ENCODE measurements around the gene CCDC157. TPM values are rescaled to one million over a fixed set of nuclear protein-coding genes. Genes with fewer than 3 reads are reported as not detected.
"Not testable (repeated sequence)": the region's sequence is repeated elsewhere in the genome, so short reads cannot be mapped to it uniquely, and the experiment has no call there.

Gene CCDC157
- total RNA-seq, 2 donors from 2014 or later: 2.9 TPM; not detected in 1

DNA sequence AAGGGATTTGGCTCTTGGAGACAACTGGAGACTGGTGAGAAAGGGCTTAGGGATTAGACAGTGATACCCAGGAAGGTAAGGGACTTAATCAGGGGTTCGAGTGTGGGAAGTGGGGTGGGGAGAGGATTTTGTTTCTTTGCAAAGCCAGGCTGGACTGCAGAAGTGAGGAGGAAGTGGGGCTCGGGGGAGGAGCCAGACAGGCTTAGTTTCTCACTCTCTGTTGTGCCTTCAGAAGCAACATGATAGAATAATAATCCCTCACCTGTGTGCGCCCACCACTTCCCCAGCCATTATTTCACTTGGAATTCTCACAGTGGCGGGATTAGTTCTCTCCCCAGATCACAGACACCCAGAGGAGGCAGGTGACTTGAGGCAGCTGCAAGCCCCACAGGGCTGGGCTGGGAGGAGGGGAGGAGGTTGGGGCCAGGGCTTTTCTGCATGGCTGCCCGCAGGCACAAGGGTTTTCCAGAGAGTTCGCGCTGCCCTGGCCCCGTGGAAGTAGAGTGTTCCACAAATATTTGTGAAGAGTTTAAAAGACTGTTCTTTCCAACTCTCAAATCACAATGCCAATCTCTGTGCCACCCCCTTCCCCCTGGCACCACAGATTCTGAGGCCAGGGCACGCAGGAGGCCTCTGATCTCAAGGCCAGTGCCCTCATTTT, 36.0 kb downstream of the CCDC157 start:
- H3K36me3 Mint-ChIP-seq: no peaks in the 10 kb centered on the region
- ATAC-seq (no peak), DNase-seq (ENCODE audit: low spot score in 2 of 2) (no peak)
- no peak overlapping the region for H3K27ac Mint-ChIP-seq
- H3K9me3 Mint-ChIP-seq: no peaks in the 10 kb centered on the region

DNA sequence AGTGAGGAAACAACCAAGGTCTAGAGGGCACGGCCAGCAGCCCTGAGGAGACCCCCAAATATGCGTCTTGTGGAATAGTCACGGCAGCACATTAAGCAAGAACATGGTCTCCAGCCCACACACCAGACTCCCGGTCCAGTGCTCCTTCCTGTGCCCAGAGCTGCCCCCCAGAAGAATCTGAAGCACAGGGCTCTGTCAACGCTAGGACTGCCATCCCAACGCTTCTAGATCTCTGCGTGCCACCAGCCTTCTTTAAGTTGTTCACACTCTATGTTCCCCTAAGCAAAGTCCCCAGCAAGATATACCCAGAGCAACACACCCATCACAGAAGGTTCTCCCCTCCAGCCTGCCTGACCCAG, 36.5 kb downstream of the CCDC157 start:
- no peaks in the 10 kb centered on the region for H3K9me3 Mint-ChIP-seq
- ATAC-seq: no peak
- DNase-seq (ENCODE audit: low spot score in 2 of 2): no peak
- peak overlapping the region in 1 of 2 donors; percentile 59 for H3K27ac Mint-ChIP-seq
- no peaks in the 10 kb centered on the region for H3K36me3 Mint-ChIP-seq

GRCh38 chr22:30393885-30394284, 37.1 kb downstream of the CCDC157 start:
- Mint-ChIP-seq H3K27ac (peak overlapping the region; percentile 47 to 59), H3K36me3 (peaks cover 0 to 2% of the 10 kb centered on the region in 2 donors), H3K9me3 (no peaks in the 10 kb centered on the region)
- DNase-seq (ENCODE audit: low spot score in 2 of 2): no peak
- ATAC-seq: no peak

DNA sequence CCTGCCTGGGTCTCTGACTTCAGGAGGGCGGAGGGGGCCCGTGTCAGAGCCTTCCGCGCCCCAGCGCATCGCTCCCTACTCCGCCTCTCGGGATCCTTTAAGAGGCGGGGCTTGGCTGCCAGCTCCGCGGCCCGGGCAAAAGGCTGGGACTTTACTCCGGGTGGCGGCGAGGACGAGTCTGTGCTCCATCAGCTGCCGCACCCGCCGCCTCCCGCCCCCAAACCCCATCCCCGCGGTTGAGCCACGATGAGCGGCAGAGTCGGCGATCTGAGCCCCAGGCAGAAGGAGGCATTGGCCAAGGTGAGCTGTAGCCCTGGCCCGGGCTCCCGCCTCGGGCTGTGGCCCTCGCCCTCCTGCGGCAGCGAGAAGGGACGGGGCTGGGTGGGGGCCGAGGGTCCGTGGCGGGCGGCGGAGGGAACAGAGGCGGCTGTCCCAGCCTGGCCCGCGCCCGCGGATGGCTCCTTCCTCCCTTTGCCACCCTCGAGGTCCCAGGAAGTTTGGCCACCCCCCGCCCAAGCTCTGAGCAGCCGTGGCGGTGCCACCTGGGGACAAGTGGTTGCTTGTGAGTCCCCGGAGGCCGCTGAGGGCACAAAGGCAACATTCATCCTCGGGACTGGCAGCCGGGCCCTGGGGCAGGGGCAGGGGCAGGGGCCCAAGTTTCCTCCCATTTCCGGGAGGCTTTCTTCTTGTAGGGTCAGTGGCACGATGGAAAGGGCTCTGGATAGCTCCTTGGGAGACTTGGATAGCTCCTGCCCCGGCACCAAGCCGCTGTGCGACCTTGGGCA, 40.3 kb downstream of the CCDC157 start, which contains the start of gene SEC14L2:
Gene SEC14L2, plus strand, starts transcription at position 148 of the 785 bp plus-strand sequence. Its CDS starts 99 bp downstream, at position 247.
- Mint-ChIP-seq H3K36me3 (peaks cover 0 to 5% of the 10 kb centered on the region in 2 donors), H3K27ac (peak within 1 kb of the TSS; percentile 72 to 82), H3K9me3 (no peaks in the 10 kb centered on the region)
- ATAC-seq (peak; percentile 89 to 90), DNase-seq (ENCODE audit: low spot score in 2 of 2) (peak; percentile 73 to 76)

GRCh38 chr22:30397656-30398635, 41.1 kb downstream of the CCDC157 start:
- no peak for DNase-seq (ENCODE audit: low spot score in 2 of 2)
- Mint-ChIP-seq H3K27ac (peak overlapping the region; percentile 72 to 82), H3K9me3 (no peaks in the 10 kb centered on the region), H3K36me3 (peaks cover 0 to 5% of the 10 kb centered on the region in 2 donors)
- ATAC-seq: no peak

DNA sequence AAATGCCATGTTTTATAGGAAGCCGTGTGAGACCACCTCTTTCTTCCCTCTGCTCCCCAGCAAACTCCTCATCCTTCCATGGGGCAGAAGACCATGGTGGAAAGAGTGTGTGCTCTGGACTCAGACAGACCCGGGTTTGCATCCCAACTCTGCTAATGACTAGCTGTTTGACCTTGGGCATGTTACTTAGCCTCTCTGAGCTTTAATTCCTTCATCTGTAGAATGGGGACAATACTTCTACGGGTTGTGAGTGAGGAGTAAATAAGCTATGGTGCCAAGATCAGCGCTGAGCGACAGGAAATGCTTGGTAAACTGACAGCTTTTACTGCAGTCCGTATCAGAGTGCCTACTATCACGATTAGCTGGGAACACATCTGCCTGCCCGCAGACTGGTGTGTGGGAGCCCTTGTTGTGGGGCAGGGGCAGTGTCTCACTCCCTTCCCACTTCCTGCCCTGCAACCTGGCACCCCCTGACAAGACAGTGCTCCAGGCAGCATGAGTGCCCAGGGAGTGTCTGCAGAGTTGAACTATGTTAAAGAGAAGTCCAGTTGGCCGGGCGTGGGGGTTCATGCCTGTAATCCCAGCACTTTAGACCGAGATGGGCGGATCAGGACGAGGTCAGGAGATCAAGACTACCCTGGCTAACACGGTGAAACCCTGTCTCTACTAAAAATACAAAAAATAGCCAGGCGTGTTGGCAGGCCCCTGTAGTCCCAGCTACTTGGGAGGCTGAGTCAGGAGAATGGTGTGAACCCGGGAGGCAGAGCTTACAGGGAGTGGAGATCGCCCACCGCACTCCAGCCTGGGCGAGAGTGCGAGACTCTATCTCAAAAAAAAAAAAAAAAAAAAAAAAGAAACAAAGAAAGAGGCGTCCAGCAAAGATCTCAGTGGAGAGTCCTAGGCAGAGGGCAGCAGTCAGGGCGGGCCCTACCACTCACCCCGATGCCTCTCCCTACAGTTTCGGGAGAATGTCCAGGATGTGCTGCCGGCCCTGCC, 42.2 kb downstream of the CCDC157 start:
- Mint-ChIP-seq H3K36me3 (peaks cover 0 to 5% of the 10 kb centered on the region in 2 donors), H3K27ac (peak overlapping the region; percentile 30 to 65), H3K9me3 (no peaks in the 10 kb centered on the region)
- DNase-seq (ENCODE audit: low spot score in 2 of 2) (no peak), ATAC-seq (peak in 1 of 2 donors; percentile 24)

DNA sequence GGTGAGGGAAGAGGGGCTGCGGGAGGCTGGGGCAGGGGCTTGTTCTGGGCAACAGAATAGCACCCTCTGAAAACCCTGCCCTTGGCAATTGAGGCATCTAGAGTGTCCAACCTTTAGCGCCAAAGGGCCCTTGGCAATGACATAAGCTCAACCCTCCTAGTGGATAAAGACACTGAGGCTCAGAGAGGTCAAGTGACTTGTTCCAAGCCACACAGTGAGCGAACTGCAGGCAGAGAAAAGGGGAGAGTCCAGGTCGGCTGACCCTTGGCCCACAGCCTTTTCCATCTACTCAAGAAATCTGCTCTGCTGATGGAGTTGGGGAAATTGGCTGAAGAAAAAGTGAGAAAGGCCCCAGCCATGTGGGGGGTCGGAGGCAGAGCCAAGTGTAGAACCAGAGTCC, 42.9 kb downstream of the CCDC157 start:
- Mint-ChIP-seq H3K9me3 (no peaks in the 10 kb centered on the region), H3K36me3 (peaks cover 0 to 5% of the 10 kb centered on the region in 2 donors), H3K27ac (no peak overlapping the region)
- ATAC-seq (no peak), DNase-seq (ENCODE audit: low spot score in 2 of 2) (no peak)

GRCh38 chr22:30400159-30400558, 43.4 kb downstream of the CCDC157 start:
- H3K27ac Mint-ChIP-seq: no peak overlapping the region
- DNase-seq (ENCODE audit: low spot score in 2 of 2): no peak
- H3K36me3 Mint-ChIP-seq: peaks cover 0 to 5% of the 10 kb centered on the region in 2 donors
- ATAC-seq: no peak
- H3K9me3 Mint-ChIP-seq: no peaks in the 10 kb centered on the region

GRCh38 chr22:30401024-30401423, 44.2 kb downstream of the CCDC157 start:
- H3K27ac Mint-ChIP-seq; H3K36me3 Mint-ChIP-seq; DNase-seq (ENCODE audit: low spot score in 2 of 2); H3K9me3 Mint-ChIP-seq; ATAC-seq: not testable (repeated sequence)

- no peaks in the 10 kb centered on the region for H3K9me3 Mint-ChIP-seq
- peaks cover 0 to 5% of the 10 kb centered on the region in 2 donors for H3K36me3 Mint-ChIP-seq
- peak overlapping the region in 1 of 2 donors; percentile 26 for H3K27ac Mint-ChIP-seq
- DNase-seq (ENCODE audit: low spot score in 2 of 2) (no peak), ATAC-seq (no peak)
These were observed 45.4 kb downstream of the CCDC157 start for GRCh38 chr22:30402028-30402765.

DNA sequence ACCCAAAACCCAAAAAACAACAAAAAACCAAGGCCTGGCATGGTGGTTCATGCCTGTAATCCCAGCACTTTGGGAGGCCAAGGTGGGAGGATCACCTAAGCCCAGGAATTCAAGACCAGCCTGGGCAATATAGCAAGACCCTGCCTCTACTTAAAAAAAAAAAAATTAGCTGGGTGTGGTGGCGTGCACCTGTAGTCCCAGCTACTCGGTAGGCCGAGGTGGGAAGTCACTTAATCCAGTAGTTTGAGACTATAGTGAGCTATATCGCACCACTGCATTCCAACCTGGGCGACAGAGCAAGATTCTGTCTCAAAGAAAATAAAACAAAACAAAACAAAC, 45.9 kb downstream of the CCDC157 start:
- not testable (repeated sequence) for H3K9me3 Mint-ChIP-seq; DNase-seq (ENCODE audit: low spot score in 2 of 2); H3K36me3 Mint-ChIP-seq; ATAC-seq
- H3K27ac Mint-ChIP-seq: peak overlapping the region in 1 of 2 donors; percentile 65

DNA sequence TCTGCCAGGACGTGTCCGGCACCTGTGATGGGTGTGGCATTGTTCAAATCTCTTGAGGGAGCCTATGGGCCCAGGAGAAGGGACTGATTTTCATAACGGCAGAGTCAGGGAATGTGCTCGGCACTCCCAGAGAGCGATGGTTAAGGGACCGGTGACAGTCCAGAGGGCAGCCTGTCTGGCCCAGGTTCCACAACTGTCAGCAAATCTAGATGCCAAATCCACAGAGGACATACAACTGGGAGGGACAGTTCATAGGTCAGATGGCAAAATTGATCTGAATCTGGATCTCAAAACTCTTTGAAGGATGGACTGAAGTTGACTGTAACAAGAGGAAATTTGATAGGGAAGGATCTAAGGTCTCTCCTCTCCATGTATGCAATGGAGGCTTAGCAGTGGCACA, 47.5 kb downstream of the CCDC157 start:
- no peak overlapping the region for H3K27ac Mint-ChIP-seq
- no peaks in the 10 kb centered on the region for H3K9me3 Mint-ChIP-seq
- H3K36me3 Mint-ChIP-seq: no peaks in the 10 kb centered on the region
- no peak for ATAC-seq
- no peak for DNase-seq (ENCODE audit: low spot score in 2 of 2)

DNA sequence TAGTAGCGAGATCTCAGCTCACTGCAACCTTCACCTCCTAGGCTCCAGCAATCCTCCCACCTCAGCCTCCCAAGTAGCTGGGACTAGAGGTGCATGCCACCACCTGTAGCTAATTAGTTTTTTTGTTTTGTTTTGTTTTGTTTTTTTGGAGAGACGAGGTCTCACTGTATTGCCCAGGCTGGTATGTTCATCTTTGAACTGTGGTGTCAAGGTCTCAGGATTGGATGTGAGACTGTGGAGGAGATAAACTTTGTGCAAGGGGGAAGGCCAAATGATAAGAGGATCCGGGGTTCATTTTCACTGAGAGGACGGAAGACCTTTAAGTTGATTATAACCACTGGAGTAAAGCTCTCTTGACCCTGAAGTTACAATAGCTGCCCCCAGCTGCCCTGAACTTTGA, 48.9 kb downstream of the CCDC157 start:
- peak overlapping the region in 1 of 2 donors; percentile 65 for H3K27ac Mint-ChIP-seq
- H3K36me3 Mint-ChIP-seq: peaks cover 0 to 6% of the 10 kb centered on the region in 2 donors
- ATAC-seq (no peak), DNase-seq (ENCODE audit: low spot score in 2 of 2) (no peak)
- no peaks in the 10 kb centered on the region for H3K9me3 Mint-ChIP-seq

- DNase-seq (ENCODE audit: low spot score in 2 of 2) (no peak), ATAC-seq (no peak)
- no peaks in the 10 kb centered on the region for H3K9me3 Mint-ChIP-seq
- H3K36me3 Mint-ChIP-seq: peaks cover 0 to 12% of the 10 kb centered on the region in 2 donors
- H3K27ac Mint-ChIP-seq: peak overlapping the region in 1 of 2 donors; percentile 65
These were observed 49.6 kb downstream of the CCDC157 start for GRCh38 chr22:30406400-30406799.

Measured in activated naive CD4-positive, alpha-beta T cell treated with anti-CD3 and anti-CD28 coated beads, Interleukin-2, amount 50 U/mL, for 72 hours (primary cell).